HEK293 (cell line): ENCODE measurements around the gene PDZD8.

Source experiments
- CTCF ChIA-PET: fragments of 350-600 bp; formaldehyde crosslinking; extraction: SDS; loops from one replicate; lab custom pipeline; 2021; ENCODE audit warnings: antibody characterized with exemption; lab: Yijun Ruan, JAX
- POLR2A ChIA-PET: fragments of 300-600 bp; formaldehyde crosslinking; extraction: SDS; loops from one replicate; lab custom pipeline; 2020; ENCODE audit warnings: antibody characterized with exemption, inconsistent platforms; lab: Yijun Ruan, JAX
- H3K27ac ChIP-seq: fragments of 200-500 bp; sonication (Bioruptor generic); 2 replicates; pipeline ENCODE4 v1.5.1; 2014; ENCODE audit warnings: low read depth, low read length, control low read depth, inconsistent platforms; ENCODE audit errors: extremely low read depth
- H3K36me3 ChIP-seq, 2 experiments: fragments of 200-500 bp in 1 of 2; sonication (Bioruptor generic) in 1 of 2; 1 replicate in 1 of 2; 2 replicates in 1 of 2; pipeline ENCODE4 v1.5.1; 2014 to 2017; ENCODE audit warnings: inconsistent platforms in 2 of 2, low read length in 2 of 2; ENCODE audit not compliant: control insufficient read depth in 2 of 2, insufficient read depth in 1 of 2
- H3K4me1 ChIP-seq: fragments of 200-500 bp; sonication (Bioruptor generic); 2 replicates; pipeline ENCODE4 v1.5.1; 2014; ENCODE audit warnings: mild to moderate bottlenecking, low read length, inconsistent platforms; ENCODE audit not compliant: control insufficient read depth, insufficient read depth
- H3K4me3 ChIP-seq: 2 replicates; pipeline ENCODE4 v1.5.1; 2011; ENCODE audit warnings: low read depth, mild to moderate bottlenecking, control low read depth, low read length, moderate library complexity
- H3K9me3 ChIP-seq: fragments of 200-500 bp; sonication (Bioruptor generic); 2 replicates; pipeline ENCODE4 v1.5.1; 2014; ENCODE audit warnings: low read depth, low read length, inconsistent platforms; ENCODE audit not compliant: control insufficient read depth, insufficient read depth
- EGR2 ChIP-seq: fragments of 450-650 bp; formaldehyde crosslinking; IDR thresholded peaks from 2 replicates; pipeline ENCODE4 v1.5.1; 2016; ENCODE audit warnings: low read depth, missing biosample characterization, missing genetic modification characterization
- GLIS1 ChIP-seq: fragments of 450-650 bp; formaldehyde crosslinking; IDR thresholded peaks from 2 replicates; pipeline ENCODE4 v1.5.1; 2016; ENCODE audit warnings: missing biosample characterization, missing genetic modification characterization
- SP7 ChIP-seq: fragments of 450-650 bp; formaldehyde crosslinking; IDR thresholded peaks from 2 replicates; pipeline ENCODE4 v1.5.1; 2016; ENCODE audit warnings: missing biosample characterization, missing genetic modification characterization
- YY1 ChIP-seq: fragments of 450-650 bp; formaldehyde crosslinking; IDR thresholded peaks from 2 replicates; pipeline ENCODE4 v1.5.1; 2018; ENCODE audit warnings: missing biosample characterization, missing genetic modification characterization
- ZBTB49 ChIP-seq: fragments of 450-650 bp; formaldehyde crosslinking; IDR thresholded peaks from 2 replicates; pipeline ENCODE4 v1.5.1; 2016; ENCODE audit warnings: missing biosample characterization, missing genetic modification characterization, low read depth
- ZBTB6 ChIP-seq: fragments of 450-650 bp; formaldehyde crosslinking; IDR thresholded peaks from 2 replicates; pipeline ENCODE4 v1.5.1; 2017; ENCODE audit warnings: missing biosample characterization, missing genetic modification characterization
- ZEB2 ChIP-seq: fragments of 450-650 bp; formaldehyde crosslinking; IDR thresholded peaks from 2 replicates; pipeline ENCODE4 v1.5.1; 2016; ENCODE audit warnings: missing biosample characterization, missing genetic modification characterization
- ZFHX2 ChIP-seq: fragments of 450-650 bp; formaldehyde crosslinking; conservative IDR thresholded peaks from 2 replicates; pipeline ENCODE4 v1.5.1; 2016; ENCODE audit warnings: missing biosample characterization, missing genetic modification characterization
- ZFP3 ChIP-seq: fragments of 450-650 bp; formaldehyde crosslinking; IDR thresholded peaks from 2 replicates; pipeline ENCODE4 v1.5.1; 2016; ENCODE audit warnings: low read depth, missing biosample characterization, missing genetic modification characterization
- ZNF157 ChIP-seq: fragments of 450-650 bp; formaldehyde crosslinking; IDR thresholded peaks from 2 replicates; pipeline ENCODE4 v1.5.1; 2016; ENCODE audit warnings: missing biosample characterization, missing genetic modification characterization
- ZNF324 ChIP-seq: fragments of 450-650 bp; formaldehyde crosslinking; IDR thresholded peaks from 2 replicates; pipeline ENCODE4 v1.5.1; 2016; ENCODE audit warnings: missing biosample characterization, missing genetic modification characterization
- ZNF416 ChIP-seq: fragments of 450-650 bp; formaldehyde crosslinking; IDR thresholded peaks from 2 replicates; pipeline ENCODE4 v1.5.1; 2016; ENCODE audit warnings: missing biosample characterization, missing genetic modification characterization
- ZNF521 ChIP-seq: fragments of 450-650 bp; formaldehyde crosslinking; IDR thresholded peaks from 2 replicates; pipeline ENCODE4 v1.5.1; 2017; ENCODE audit warnings: missing biosample characterization, mild to moderate bottlenecking, missing genetic modification characterization
- ZNF585B ChIP-seq: fragments of 450-650 bp; formaldehyde crosslinking; IDR thresholded peaks from 2 replicates; pipeline ENCODE4 v1.5.1; 2016; ENCODE audit warnings: missing biosample characterization, missing genetic modification characterization
- ZNF629 ChIP-seq: fragments of 450-650 bp; formaldehyde crosslinking; IDR thresholded peaks from 2 replicates; pipeline ENCODE4 v1.5.1; 2017; ENCODE audit warnings: missing biosample characterization, missing genetic modification characterization
- ZNF645 ChIP-seq: fragments of 450-650 bp; formaldehyde crosslinking; IDR thresholded peaks from 2 replicates; pipeline ENCODE4; 2016; ENCODE audit warnings: missing biosample characterization, missing genetic modification characterization
- ZSCAN23 ChIP-seq: fragments of 450-650 bp; formaldehyde crosslinking; IDR thresholded peaks from 2 replicates; pipeline ENCODE4 v1.5.1; 2016; ENCODE audit warnings: missing biosample characterization, missing genetic modification characterization

PDZD8 gene

GRCh38 chr10:117260084-117260483 lies 115.2 kb downstream of the PDZD8 start:
- Histone ChIP-seq H3K9me3 (no peaks in the 10 kb centered on the region), H3K27ac (no peak overlapping the region), H3K36me3 (no peaks in the 10 kb centered on the region), H3K4me3 (no peak overlapping the region), H3K4me1 (no peaks in the 10 kb centered on the region)
- CTCF ChIA-PET: no interaction called here
- POLR2A ChIA-PET: no interaction called here
- TF ChIP-seq ZNF521 (tag by site-specific recombination): no peak
- TF ChIP-seq ZNF629: no peak
- no peak for TF ChIP-seq ZNF157 (tag by site-specific recombination)
- no peak for TF ChIP-seq ZBTB49 (tag by site-specific recombination)
- TF ChIP-seq SP7 (tag by site-specific recombination): no peak
- TF ChIP-seq ZNF416: no peak
- no peak for TF ChIP-seq ZNF324
- TF ChIP-seq ZFP3 (tag by site-specific recombination): no peak
- TF ChIP-seq ZSCAN23 (tag by site-specific recombination): no peak
- TF ChIP-seq YY1 (tag by site-specific recombination): no peak
- TF ChIP-seq GLIS1 (tag by site-specific recombination): no peak

GRCh38 chr10:117259279-117259678 lies 116.0 kb downstream of the PDZD8 start:
- ChIA-PET POLR2A (no interaction called here), CTCF (interaction anchor here (0.6 to 0.7 kb wide), 2 partner anchors 13 to 81 kb away, joined by 4 to 5 read pairs; no protein-coding TSS in a partner anchor)
- TF ChIP-seq ZFHX2 (tag by site-specific recombination) (peak; percentile 48; the same call in 1 of the 2 replicates), EGR2 (tag by site-specific recombination) (peak; percentile 69), ZNF585B (tag by site-specific recombination) (no peak)
- Histone ChIP-seq H3K4me1 (no peaks in the 10 kb centered on the region), H3K36me3 (no peaks in the 10 kb centered on the region), H3K9me3 (no peaks in the 10 kb centered on the region), H3K27ac (no peak overlapping the region), H3K4me3 (no peak overlapping the region)

GRCh38 chr10:117257721-117258120 lies 117.5 kb downstream of the PDZD8 start:
- H3K36me3 ChIP-seq: no peaks in the 10 kb centered on the region
- ChIA-PET POLR2A (no interaction called here), CTCF (interaction anchor here (0.6 kb wide), 1 partner anchor 60 kb away, joined by 3 read pairs; no protein-coding TSS in a partner anchor)
- no peak overlapping the region for H3K27ac ChIP-seq
- H3K4me3 ChIP-seq: no peak overlapping the region
- H3K4me1 ChIP-seq: no peaks in the 10 kb centered on the region
- H3K9me3 ChIP-seq: no peaks in the 10 kb centered on the region
- TF ChIP-seq ZBTB6 (tag by site-specific recombination) (peak; percentile 59; the same call in 1 of the 2 replicates), ZEB2 (tag by site-specific recombination) (no peak)

GRCh38 chr10:117256910-117257309 lies 118.3 kb downstream of the PDZD8 start:
- Histone ChIP-seq H3K9me3 (no peaks in the 10 kb centered on the region), H3K27ac (no peak overlapping the region), H3K4me3 (no peak overlapping the region), H3K4me1 (no peaks in the 10 kb centered on the region), H3K36me3 (no peaks in the 10 kb centered on the region)
- ChIA-PET CTCF (no interaction called here), POLR2A (no interaction called here)
- TF ChIP-seq ZNF645: no peak
